Cortex of kidney (tissue), 1 donor: ENCODE data around the gene PTPRC.
"Not testable (repeated sequence)": the region's sequence is repeated elsewhere in the genome, so short reads cannot be mapped to it uniquely, and the experiment has no call there.

Experiments used
- DNase-seq: peaks from one replicate; lab custom pipeline; 2025; lab: John Stamatoyannopoulos, UW

PTPRC gene, protein sequence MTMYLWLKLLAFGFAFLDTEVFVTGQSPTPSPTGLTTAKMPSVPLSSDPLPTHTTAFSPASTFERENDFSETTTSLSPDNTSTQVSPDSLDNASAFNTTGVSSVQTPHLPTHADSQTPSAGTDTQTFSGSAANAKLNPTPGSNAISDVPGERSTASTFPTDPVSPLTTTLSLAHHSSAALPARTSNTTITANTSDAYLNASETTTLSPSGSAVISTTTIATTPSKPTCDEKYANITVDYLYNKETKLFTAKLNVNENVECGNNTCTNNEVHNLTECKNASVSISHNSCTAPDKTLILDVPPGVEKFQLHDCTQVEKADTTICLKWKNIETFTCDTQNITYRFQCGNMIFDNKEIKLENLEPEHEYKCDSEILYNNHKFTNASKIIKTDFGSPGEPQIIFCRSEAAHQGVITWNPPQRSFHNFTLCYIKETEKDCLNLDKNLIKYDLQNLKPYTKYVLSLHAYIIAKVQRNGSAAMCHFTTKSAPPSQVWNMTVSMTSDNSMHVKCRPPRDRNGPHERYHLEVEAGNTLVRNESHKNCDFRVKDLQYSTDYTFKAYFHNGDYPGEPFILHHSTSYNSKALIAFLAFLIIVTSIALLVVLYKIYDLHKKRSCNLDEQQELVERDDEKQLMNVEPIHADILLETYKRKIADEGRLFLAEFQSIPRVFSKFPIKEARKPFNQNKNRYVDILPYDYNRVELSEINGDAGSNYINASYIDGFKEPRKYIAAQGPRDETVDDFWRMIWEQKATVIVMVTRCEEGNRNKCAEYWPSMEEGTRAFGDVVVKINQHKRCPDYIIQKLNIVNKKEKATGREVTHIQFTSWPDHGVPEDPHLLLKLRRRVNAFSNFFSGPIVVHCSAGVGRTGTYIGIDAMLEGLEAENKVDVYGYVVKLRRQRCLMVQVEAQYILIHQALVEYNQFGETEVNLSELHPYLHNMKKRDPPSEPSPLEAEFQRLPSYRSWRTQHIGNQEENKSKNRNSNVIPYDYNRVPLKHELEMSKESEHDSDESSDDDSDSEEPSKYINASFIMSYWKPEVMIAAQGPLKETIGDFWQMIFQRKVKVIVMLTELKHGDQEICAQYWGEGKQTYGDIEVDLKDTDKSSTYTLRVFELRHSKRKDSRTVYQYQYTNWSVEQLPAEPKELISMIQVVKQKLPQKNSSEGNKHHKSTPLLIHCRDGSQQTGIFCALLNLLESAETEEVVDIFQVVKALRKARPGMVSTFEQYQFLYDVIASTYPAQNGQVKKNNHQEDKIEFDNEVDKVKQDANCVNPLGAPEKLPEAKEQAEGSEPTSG (N-terminal part only)

GRCh38 chr1:198638894-198639635 is at the start of gene PTPRC:
Gene PTPRC, plus strand, starts transcription at chr1:198639040. Its CDS starts 229 bp downstream, at chr1:198639269.
- no peak for DNase-seq

- DNase-seq: no peak
These were observed 48.4 kb upstream of the PTPRC start for GRCh38 chr1:198590454-198590853.

- DNase-seq: no peak
These were observed 43.1 kb upstream of the PTPRC start for GRCh38 chr1:198595765-198596164.

DNA sequence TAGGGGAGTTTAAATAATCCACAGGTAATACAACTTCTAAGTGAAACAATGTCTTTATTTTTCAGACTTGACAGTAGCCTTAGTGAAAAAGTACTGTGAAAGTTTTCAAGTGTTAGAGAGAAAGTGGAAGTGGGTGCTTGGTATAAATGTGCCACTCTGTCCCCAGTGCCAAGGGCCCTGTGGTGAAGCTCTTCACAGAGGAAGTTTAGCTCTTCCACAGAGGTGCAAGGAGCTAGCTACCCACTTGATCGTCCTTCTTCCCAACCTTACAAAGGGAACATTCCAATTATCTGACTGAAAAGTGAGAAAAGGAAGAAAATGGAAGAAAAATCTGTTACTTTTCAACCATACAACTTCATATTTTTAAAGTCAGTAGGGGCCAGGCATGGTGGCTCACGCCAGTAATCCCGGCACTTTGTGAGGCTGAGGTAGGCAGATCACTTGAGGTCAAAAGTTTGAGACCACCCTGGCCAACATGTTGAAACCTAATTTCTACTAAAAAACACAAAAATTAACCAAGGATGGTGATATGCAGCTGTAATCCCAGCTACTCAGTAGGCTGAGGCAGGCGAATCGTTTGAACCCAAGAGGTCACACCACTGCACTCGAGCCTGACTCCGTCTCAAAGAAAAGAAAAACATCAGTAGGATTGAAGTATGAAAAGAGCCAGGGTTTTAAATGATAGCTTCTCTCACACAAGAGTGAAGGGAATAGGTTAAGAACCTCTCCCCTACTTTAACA is 41.0 kb upstream of the PTPRC start:
- DNase-seq: no peak

- no peak for DNase-seq
These were observed 40.0 kb upstream of the PTPRC start for GRCh38 chr1:198598796-198599321.

DNA sequence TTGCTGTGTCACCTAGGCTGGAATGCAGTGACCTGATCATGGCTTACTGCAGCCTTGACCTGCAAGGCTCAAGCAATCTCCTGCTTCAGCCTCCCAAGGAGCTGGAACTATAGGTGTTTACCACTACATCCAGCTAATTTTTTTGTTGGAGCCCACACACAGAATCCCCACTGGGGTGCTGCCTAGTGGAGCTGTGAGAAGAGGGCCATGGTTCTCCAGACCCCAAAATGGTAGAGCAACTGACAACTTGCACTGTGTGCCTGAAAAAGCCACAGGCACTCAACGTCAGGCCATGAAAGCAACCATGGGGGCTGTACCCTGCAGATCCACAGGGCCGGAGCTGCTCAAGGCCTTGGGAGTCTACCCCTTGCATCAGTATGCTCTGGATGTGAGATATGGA is 39.1 kb upstream of the PTPRC start:
- DNase-seq: no peak

DNA sequence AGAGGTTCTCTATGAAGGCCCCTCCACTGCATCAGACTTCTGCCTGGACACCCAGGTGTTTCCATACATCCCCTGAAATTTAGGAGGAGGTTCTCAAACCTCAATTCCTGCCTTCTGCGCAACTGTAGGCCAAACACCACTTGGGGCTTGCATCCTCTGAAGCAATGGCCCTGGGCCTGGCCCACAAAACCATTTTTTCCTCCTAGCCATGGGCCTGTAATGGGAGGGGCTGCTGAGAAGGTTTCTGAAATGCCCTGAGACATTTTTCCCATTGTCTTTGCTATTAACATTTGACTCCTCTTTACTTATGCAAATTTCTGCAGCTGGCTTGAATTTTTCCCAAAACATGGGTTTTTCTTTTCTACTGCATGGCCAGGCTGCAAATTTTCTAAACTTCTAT is 37.9 kb upstream of the PTPRC start:
- no peak for DNase-seq

DNA sequence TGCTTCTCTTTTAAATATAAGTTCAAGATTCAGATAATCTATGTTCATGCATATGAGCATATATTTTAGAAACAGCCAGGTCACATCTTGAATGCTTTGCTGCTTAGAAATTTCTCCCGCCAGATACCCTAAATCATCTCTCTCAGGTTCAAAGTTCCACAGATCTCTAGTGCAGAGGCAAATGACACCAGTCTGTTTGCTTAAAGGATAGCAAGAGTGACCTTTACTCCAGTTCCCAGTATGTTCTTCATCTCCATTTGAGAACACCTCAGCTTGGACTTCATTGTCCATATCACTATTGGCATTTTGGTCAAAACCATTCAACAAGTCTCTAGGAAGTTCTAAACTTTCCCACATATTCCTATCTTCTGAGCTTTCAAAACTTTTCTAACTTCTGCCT is 37.5 kb upstream of the PTPRC start:
- DNase-seq: not testable (repeated sequence)

DNA sequence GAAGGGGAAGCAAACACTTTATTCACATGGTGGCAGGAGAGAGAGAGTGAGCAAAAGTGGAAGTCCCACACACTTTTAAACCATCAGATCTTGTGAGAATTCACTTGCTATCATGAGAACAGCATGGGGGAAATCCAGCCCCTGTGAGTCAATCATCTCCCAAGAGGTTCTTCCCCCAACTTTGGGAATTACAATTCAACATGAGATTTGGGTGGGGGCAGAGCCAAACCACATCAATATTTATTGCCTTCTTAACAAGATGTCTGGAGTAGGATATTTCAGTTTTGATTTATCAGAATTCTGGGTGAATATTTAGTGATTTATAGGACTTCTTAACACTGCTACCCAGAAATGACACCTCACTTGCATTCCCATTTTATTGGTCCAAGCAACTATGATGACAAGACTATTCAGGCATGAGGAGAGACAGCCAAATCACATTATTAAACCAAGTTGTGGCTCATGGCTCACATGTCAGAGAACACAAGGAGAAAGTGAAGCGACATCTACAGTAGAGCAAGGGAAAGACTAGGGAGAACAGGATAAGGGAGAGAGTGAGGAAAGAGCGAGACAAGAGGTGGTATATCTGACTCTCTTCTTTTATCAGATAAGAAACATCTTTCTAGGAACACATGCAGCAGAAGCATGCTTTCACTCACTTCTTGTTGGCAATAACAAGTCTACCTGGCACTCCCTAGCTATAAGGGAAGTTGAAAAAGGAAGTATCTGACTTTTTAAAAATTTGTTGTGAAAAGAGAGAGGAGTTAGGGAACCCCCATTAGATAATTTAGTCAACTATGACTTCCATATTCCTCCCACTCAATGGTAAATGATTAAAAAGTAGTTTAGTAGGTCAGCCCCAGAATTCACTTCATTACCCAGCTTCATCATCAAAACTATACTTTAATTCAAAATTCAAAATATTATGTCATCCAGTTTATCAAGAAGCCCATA is 36.6 kb upstream of the PTPRC start:
- DNase-seq: no peak

GRCh38 chr1:198604975-198605374 is 33.9 kb upstream of the PTPRC start:
- DNase-seq: no peak

- DNase-seq: no peak
These were observed 33.4 kb upstream of the PTPRC start for GRCh38 chr1:198605406-198605805.

DNA sequence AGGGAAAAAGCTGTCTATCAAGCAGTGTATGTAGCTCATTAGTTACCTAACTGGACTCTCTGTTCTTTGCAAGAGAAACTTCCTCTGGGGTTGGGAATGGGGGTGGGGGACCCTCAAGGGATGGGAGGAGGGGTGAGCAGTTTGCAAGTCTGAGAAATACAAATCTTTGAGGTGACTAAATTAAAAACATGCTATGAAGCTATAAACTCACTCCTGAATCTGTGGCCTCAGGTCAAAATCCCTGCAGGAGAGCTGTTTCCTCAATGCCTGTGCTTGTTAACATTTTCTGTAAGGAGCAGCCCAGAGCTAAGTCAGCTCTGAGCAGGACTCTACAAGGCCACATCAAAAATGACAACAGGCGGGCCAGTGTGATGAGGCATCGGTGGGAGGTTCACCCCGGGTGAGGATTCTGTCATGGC is 32.8 kb upstream of the PTPRC start:
- no peak for DNase-seq

DNA sequence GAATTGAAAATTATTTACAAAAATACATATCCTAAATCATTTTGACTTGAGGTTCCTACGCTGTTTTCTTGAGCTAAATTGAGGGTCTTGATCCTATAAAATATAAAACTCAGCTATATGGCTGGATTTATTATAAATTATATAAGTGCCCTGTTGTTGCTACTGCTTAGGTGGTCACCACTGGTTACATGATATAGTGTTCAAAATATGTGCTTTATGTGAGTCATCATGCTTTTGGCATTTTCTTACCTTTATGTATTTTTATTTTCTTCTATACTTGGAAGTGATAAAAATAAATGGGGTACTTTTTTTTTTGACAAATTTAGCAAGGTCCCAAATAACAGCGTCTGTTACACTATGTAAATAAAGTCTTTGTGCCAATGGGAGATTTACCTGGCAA is 31.1 kb upstream of the PTPRC start:
- no peak for DNase-seq

DNA sequence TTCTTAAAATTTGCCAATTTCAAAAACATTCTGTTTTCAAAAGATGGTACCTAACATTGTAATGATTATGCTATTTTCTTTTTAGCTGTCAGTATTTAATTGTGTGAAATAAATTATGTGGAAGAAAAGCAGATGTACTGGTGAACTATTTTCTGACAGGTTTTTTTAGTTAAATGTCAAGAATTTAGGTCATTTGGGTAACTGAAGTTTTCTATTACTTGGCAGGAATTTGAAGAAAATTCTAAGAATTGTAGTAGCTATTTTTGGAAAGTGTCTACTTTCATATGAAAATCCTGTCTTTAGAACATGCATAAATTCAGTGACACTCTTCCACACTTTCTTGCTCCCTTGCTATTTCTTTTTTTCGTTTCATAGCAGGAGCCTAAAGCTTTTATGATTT is 28.5 kb upstream of the PTPRC start:
- no peak for DNase-seq

GRCh38 chr1:198611219-198611618 is 27.6 kb upstream of the PTPRC start:
- DNase-seq: no peak

DNA sequence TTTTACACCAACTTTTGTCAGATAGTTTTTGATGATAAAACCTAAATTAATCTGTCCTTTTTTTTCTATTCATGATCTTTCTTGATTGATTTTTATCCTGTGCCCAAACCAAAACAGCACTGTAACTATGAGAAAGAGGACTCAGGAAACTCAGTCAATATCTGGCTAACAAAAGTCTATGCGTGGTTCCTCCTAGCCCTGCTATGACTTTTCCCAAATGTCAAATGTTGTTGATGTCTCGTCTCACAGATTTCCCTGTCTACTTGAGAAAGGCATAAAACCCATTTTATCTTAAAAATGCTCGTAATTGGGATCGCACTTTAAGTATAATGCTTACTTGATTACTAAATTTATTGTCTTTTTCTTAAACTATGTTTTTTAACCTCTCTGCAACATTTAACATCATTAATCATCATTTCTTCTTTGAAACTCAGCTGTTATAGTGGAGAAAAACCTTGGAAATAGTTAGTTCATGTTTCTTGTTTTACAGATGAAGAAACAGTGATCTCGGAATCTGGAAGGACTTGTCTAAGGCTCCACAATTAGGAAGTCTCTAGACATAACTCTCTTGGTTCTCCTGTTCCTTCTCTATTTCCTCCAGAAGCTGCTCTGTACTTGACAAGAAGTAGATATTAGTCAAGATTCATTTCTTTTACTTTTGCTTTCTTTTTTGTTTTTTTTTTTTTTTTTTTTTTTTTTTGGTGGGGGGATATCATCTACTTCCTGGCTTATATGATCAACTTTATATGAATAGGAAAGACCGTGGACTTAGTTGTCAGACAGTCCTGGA is 26.2 kb upstream of the PTPRC start:
- DNase-seq: no peak

DNA sequence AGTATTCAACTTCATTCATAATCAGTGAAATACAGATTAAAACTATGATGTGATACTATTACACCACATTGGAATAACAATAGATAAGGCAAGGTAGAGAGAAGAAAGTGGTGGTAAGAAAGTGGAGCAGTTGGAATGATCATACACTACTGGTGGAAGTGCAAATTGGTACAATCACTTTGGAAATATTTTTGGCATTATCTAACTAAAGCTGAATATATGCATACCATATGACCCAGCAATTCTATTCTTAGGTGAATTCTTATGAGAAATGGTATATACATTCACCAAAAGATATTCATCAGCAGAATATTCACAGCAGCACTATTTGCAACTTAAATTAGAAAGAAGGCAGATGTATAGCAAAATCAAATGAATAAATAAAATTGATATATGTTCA is 21.4 kb upstream of the PTPRC start:
- DNase-seq: no peak

DNA sequence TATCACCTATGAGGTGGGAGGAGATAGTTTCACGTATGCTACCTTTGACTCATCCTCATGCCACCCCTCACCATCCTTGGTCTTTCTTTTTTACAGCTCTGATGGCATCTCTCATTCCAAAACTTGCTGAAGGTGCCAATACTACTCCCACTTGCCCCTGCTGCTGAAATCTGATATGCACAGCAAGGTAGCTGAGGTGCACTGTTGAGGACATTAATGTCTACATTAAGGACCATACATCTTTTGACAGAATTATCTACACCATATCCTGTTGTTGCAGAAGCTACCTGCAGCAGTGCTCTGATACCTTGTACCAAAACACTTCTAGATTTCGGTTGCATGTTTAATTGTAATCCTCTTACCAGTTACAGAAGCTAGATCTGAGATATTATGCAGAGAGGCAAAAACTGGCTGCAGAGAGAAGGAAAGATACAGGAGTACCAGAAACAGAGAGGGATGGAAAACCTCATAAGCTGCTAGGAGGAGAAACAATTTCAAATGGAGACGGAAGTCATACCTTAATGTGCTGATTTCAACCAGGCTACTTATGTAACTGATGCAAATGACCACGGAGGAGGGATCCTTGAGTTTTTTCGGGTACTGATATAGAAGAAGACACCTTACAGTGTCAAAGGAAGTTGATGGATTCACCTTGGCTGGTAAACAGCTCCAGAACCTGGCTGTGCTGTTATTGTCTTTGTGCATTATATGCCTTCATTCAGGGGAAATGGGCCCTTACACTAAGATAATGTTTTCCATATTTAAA is 19.3 kb upstream of the PTPRC start:
- DNase-seq: no peak
